HG03045 (cell line): ENCODE data around the gene PDE4B.
"Not testable (repeated sequence)": the region's sequence is repeated elsewhere in the genome, so short reads cannot be mapped to it uniquely, and the experiment has no call there.

ENCODE experiments used
- ATAC-seq: cut with Tn5 transposase; IDR thresholded peaks from one replicate; pipeline ENCODE4 v1.9.1; 2021; ENCODE audit warnings: mild to moderate bottlenecking, moderate library complexity; ENCODE audit not compliant: unreplicated experiment

Gene PDE4B

GRCh38 chr1:66043186-66043585 is 250.5 kb downstream of the PDE4B start:
- no peak for ATAC-seq

GRCh38 chr1:66044912-66045311 is 252.2 kb downstream of the PDE4B start:
- no peak for ATAC-seq

GRCh38 chr1:66046415-66046814 is 253.7 kb downstream of the PDE4B start:
- no peak for ATAC-seq

- ATAC-seq = no peak
Measured at GRCh38 chr1:66048011-66048410, 255.3 kb downstream of the PDE4B start.

GRCh38 chr1:66050123-66050522 is 257.4 kb downstream of the PDE4B start:
- no peak for ATAC-seq

- no peak for ATAC-seq
Measured at GRCh38 chr1:66050633-66051032, 257.9 kb downstream of the PDE4B start.

GRCh38 chr1:66055092-66055491 is 262.4 kb downstream of the PDE4B start:
- ATAC-seq = no peak

GRCh38 chr1:66057448-66057847 is 264.8 kb downstream of the PDE4B start:
- not testable (repeated sequence) for ATAC-seq

- ATAC-seq = no peak
Measured at GRCh38 chr1:66058558-66058957, 265.9 kb downstream of the PDE4B start.

- ATAC-seq = not testable (repeated sequence)
Measured at GRCh38 chr1:66067219-66067618, 274.5 kb downstream of the PDE4B start.

- ATAC-seq = no peak
Measured at GRCh38 chr1:66069976-66070876, 277.5 kb downstream of the PDE4B start.

- ATAC-seq = no peak
Measured at GRCh38 chr1:66073388-66073787, 280.7 kb downstream of the PDE4B start.

GRCh38 chr1:66074147-66074546 is 281.5 kb downstream of the PDE4B start:
- ATAC-seq = no peak

- no peak for ATAC-seq
Measured at GRCh38 chr1:66078412-66078811, 285.7 kb downstream of the PDE4B start.

- no peak for ATAC-seq
Measured at GRCh38 chr1:66083003-66083402, 290.3 kb downstream of the PDE4B start.

GRCh38 chr1:66084442-66084841 is 291.7 kb downstream of the PDE4B start:
- ATAC-seq = no peak

- ATAC-seq = no peak
Measured at GRCh38 chr1:66085600-66085999, 292.9 kb downstream of the PDE4B start.

- ATAC-seq = no peak
Measured at GRCh38 chr1:66088787-66089186, 296.1 kb downstream of the PDE4B start.

- ATAC-seq = no peak
Measured at GRCh38 chr1:66090859-66091457, 298.3 kb downstream of the PDE4B start.

GRCh38 chr1:66095190-66095589 is 302.5 kb downstream of the PDE4B start:
- no peak for ATAC-seq

- ATAC-seq = not testable (repeated sequence)
Measured at GRCh38 chr1:66100959-66101358, 308.3 kb downstream of the PDE4B start.

GRCh38 chr1:66104076-66104475 is 311.4 kb downstream of the PDE4B start:
- ATAC-seq = not testable (repeated sequence)
